ENCODE measurements around the gene ANAPC15.

Gene ANAPC15

DNA sequence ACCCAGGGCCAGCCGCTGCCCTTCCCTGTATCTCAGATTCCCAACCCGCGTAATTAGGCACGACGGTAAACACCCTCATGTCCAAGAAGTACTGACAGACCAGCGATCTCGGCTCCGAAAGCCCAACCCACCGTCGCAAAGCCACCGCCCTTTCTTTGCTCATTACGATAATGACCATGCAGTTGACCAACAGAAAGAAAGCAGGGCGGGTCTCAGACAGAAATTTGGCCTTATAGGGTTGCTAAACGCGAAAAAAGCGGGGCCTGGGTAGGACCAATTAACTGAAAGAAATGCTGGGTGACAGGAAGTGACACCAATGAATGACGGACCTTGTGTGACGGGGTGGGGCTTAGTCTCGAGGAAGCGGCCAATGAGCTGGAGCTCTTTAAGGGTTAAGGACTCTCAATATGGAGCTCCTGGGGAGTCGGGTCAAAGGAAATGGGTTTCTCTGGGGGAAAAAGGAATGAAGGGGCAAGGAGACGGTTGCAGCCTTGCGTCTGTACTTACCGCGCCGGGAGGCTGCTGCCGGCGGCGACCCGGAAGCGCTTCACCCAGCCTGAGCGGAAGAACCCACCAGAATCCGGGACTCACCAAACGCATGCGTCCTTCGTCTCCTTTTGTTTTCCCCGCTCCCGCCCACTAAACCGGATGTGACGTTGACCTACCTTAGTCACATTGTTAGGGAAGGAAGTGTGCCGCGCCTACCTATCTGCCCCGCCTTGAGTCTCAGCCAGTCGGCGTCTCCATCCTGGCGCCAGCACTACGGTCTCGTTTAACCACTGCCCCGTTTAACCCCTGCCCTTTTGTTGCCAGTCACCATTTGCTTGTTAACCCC lies at the start of gene ANAPC15:
ANAPC15 (minus strand) TSS at position 553 of the 835 bp plus-strand sequence. CDS start 1,419 bp downstream, outside the sequence.
- peaks cover 13% of the 10 kb centered on the region for H3K4me1 ChIP-seq (ENCODE audit: low read length)
- H3K27ac ChIP-seq (ENCODE audit: low read length): peak within 1 kb of the TSS; percentile 84
- peak within 1 kb of the TSS; percentile 45 for H2AFZ ChIP-seq (ENCODE audit: low read length)
- DNase-seq: peak; percentile 100
- no peaks in the 10 kb centered on the region for H3K36me3 ChIP-seq (replicated peaks; ENCODE audit: insufficient read depth, low read length)
- H3F3A ChIP-seq (ENCODE audit: insufficient read depth, low read length): peaks cover 8% of the 10 kb centered on the region; the same call in 1 of the 2 replicates
- H4K20me1 ChIP-seq (ENCODE audit: insufficient read depth, low read length): no peaks in the 10 kb centered on the region
- H3K4me2 ChIP-seq (ENCODE audit: low read depth, low read length): peak within 1 kb of the TSS; percentile 81
- H3K9me2 ChIP-seq (replicated peaks; ENCODE audit: insufficient read depth, low read length): no peaks in the 10 kb centered on the region
- peaks cover 8% of the 10 kb centered on the region; the same call in 1 of the 2 replicates for H3K79me2 ChIP-seq (ENCODE audit: low read length)
- H3K27me3 ChIP-seq (replicated peaks; ENCODE audit: insufficient read depth, low read length): no peaks in the 10 kb centered on the region
- no peaks in the 10 kb centered on the region for H3K9me3 ChIP-seq (replicated peaks; ENCODE audit: insufficient read depth, low read length)
- H3K9ac ChIP-seq (ENCODE audit: low read length): peak within 1 kb of the TSS; percentile 93
- TF ChIP-seq EZH2 (optimal IDR thresholded peaks at IDR 0.05; ENCODE audit: low read depth, low read length) (no peak), EZH2phosphoT487 (IDR thresholded peaks at IDR 0.05; ENCODE audit: low read length) (no peak)
- TF ChIP-seq, protein P1, sequence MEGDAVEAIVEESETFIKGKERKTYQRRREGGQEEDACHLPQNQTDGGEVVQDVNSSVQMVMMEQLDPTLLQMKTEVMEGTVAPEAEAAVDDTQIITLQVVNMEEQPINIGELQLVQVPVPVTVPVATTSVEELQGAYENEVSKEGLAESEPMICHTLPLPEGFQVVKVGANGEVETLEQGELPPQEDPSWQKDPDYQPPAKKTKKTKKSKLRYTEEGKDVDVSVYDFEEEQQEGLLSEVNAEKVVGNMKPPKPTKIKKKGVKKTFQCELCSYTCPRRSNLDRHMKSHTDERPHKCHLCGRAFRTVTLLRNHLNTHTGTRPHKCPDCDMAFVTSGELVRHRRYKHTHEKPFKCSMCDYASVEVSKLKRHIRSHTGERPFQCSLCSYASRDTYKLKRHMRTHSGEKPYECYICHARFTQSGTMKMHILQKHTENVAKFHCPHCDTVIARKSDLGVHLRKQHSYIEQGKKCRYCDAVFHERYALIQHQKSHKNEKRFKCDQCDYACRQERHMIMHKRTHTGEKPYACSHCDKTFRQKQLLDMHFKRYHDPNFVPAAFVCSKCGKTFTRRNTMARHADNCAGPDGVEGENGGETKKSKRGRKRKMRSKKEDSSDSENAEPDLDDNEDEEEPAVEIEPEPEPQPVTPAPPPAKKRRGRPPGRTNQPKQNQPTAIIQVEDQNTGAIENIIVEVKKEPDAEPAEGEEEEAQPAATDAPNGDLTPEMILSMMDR (IDR thresholded peaks at IDR 0.05; ENCODE audit: low read length): no peak
- H3K4me3 ChIP-seq (ENCODE audit: low read length): peak within 1 kb of the TSS; percentile 65

DNA sequence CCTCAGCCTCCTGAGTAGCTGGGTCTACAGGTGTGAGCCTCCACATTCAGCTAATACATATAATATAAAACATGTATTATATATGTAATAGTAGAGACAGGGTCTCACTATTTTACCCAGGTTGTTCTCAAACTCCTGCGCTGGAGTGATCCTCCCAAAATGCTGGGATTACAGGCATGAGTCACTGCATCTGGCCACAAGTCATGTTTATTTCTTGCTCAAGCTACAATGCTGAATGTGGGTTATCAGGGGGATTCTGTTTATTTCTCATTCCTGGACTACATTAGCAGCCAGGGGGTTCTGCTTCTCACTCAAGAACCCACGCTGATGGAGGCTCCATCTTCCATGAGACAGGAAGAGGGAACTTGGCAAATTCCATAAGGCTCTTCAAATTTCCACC lies 47.8 kb upstream of the ANAPC15 start:
- no peaks in the 10 kb centered on the region for H3K9me2 ChIP-seq (replicated peaks; ENCODE audit: insufficient read depth, low read length)

DNA sequence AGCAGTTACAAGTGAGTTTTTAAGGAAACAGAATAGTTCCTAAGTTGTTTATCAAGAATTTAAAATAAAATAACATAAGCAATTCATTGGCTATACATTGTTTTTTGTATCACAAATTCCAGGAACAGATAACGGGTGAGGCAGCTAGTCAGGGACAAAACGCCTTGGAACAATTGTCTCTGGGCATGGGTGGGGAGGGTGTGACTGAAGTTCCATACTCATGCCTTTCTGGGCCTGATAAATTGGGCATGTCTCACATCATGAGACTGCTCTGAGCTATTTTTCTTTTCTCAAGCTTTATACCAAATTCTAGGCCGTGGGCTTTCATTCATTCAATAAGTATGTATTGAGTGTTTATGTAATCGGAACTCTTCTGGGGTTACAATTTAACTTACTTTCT lies 44.6 kb upstream of the ANAPC15 start:
- H3K4me3 ChIP-seq (ENCODE audit: low read length): no peak overlapping the region
- no peak overlapping the region for H3K27ac ChIP-seq (ENCODE audit: low read length)
- H3K36me3 ChIP-seq (replicated peaks; ENCODE audit: insufficient read depth, low read length): no peaks in the 10 kb centered on the region
- H3K27me3 ChIP-seq (replicated peaks; ENCODE audit: insufficient read depth, low read length): no peaks in the 10 kb centered on the region
- H3K9ac ChIP-seq (ENCODE audit: low read length): no peak overlapping the region
- H3K9me2 ChIP-seq (replicated peaks; ENCODE audit: insufficient read depth, low read length): no peaks in the 10 kb centered on the region
- no peaks in the 10 kb centered on the region for H3F3A ChIP-seq (ENCODE audit: insufficient read depth, low read length)
- no peaks in the 10 kb centered on the region for H3K4me1 ChIP-seq (ENCODE audit: low read length)
- no peak overlapping the region for H3K4me2 ChIP-seq (ENCODE audit: low read depth, low read length)
- H3K79me2 ChIP-seq (ENCODE audit: low read length): no peaks in the 10 kb centered on the region
- H3K9me3 ChIP-seq (replicated peaks; ENCODE audit: insufficient read depth, low read length): no peaks in the 10 kb centered on the region
- no peaks in the 10 kb centered on the region for H4K20me1 ChIP-seq (ENCODE audit: insufficient read depth, low read length)
- no peak for DNase-seq
- TF ChIP-seq, protein P1 (IDR thresholded peaks at IDR 0.05; ENCODE audit: low read length): no peak
- no peak for TF ChIP-seq EZH2phosphoT487 (IDR thresholded peaks at IDR 0.05; ENCODE audit: low read length)
- TF ChIP-seq EZH2 (optimal IDR thresholded peaks at IDR 0.05; ENCODE audit: low read depth, low read length): no peak
- H2AFZ ChIP-seq (ENCODE audit: low read length): no peak overlapping the region

More for the DNA sequence above, 47.8 kb upstream of the ANAPC15 start:
- H3K4me2 ChIP-seq (ENCODE audit: low read depth, low read length): no peak overlapping the region
- H3K27ac ChIP-seq (ENCODE audit: low read length): no peak overlapping the region
- H3K27me3 ChIP-seq (replicated peaks; ENCODE audit: insufficient read depth, low read length): no peaks in the 10 kb centered on the region
- H3K9ac ChIP-seq (ENCODE audit: low read length): no peak overlapping the region
- no peaks in the 10 kb centered on the region for H3K4me1 ChIP-seq (ENCODE audit: low read length)
- no peaks in the 10 kb centered on the region for H3K36me3 ChIP-seq (replicated peaks; ENCODE audit: insufficient read depth, low read length)
- no peaks in the 10 kb centered on the region for H3K79me2 ChIP-seq (ENCODE audit: low read length)
- no peaks in the 10 kb centered on the region for H3F3A ChIP-seq (ENCODE audit: insufficient read depth, low read length)
- no peak overlapping the region for H3K4me3 ChIP-seq (ENCODE audit: low read length)
- no peak for DNase-seq
- H3K9me3 ChIP-seq (replicated peaks; ENCODE audit: insufficient read depth, low read length): no peaks in the 10 kb centered on the region
- H4K20me1 ChIP-seq (ENCODE audit: insufficient read depth, low read length): no peaks in the 10 kb centered on the region
- no peak overlapping the region for H2AFZ ChIP-seq (ENCODE audit: low read length)
- TF ChIP-seq, protein P1 (IDR thresholded peaks at IDR 0.05; ENCODE audit: low read length): no peak
- TF ChIP-seq EZH2phosphoT487 (IDR thresholded peaks at IDR 0.05; ENCODE audit: low read length): no peak
- no peak for TF ChIP-seq EZH2 (optimal IDR thresholded peaks at IDR 0.05; ENCODE audit: low read depth, low read length)
